ENCODE measurements around the gene HPCAL4. TPM values are rescaled to one million over a fixed set of nuclear protein-coding genes. Genes with fewer than 3 reads are reported as not detected.

The HPCAL4 gene
- total RNA-seq, 2 donors from 2014 or later: not detected

- no peak for DNase-seq
- peaks cover 3% of the 10 kb centered on the region for H3K9me3 Mint-ChIP-seq
- H3K4me1 Mint-ChIP-seq: no peaks in the 10 kb centered on the region
- H3K36me3 ChIP-seq (ENCODE audit: control insufficient read depth, insufficient read depth, low read length): no peaks in the 10 kb centered on the region
- no peaks in the 10 kb centered on the region for H3K36me3 Mint-ChIP-seq (ENCODE audit: low read depth)
- H3K27me3 ChIP-seq (ENCODE audit: control insufficient read depth, insufficient read depth, low read length, poor library complexity, severe bottlenecking): peaks cover 96% of the 10 kb centered on the region
- 75 to 79% methylated on average over 4 of the region's 4 CpGs for WGBS, 2 experiments (ENCODE audit: insufficient coverage in 1 of 2, insufficient read length in 1 of 2)
- H3K4me3 Mint-ChIP-seq: no peak overlapping the region
- H3K27ac Mint-ChIP-seq: no peak overlapping the region
- no peak for TF ChIP-seq CTCF (conservative IDR thresholded peaks at IDR 0.05)
- no peak overlapping the region for H3K9ac ChIP-seq (ENCODE audit: extremely low read depth, low read length, poor library complexity, severe bottlenecking)
- no peak overlapping the region for H3K27ac ChIP-seq (ENCODE audit: low read depth, low read length)
- peaks cover 98% of the 10 kb centered on the region for H3K27me3 Mint-ChIP-seq (ENCODE audit: insufficient read depth)
- no peak overlapping the region for H3K4me3 ChIP-seq (ENCODE audit: low read length)
- H3K9me3 ChIP-seq (ENCODE audit: control insufficient read depth, low read length): no peaks in the 10 kb centered on the region
- H3K4me1 ChIP-seq (ENCODE audit: control insufficient read depth, insufficient read depth, low read length): no peaks in the 10 kb centered on the region
Observed at GRCh38 chr1:39680751-39681150, 10.5 kb downstream of the HPCAL4 start.

DNA sequence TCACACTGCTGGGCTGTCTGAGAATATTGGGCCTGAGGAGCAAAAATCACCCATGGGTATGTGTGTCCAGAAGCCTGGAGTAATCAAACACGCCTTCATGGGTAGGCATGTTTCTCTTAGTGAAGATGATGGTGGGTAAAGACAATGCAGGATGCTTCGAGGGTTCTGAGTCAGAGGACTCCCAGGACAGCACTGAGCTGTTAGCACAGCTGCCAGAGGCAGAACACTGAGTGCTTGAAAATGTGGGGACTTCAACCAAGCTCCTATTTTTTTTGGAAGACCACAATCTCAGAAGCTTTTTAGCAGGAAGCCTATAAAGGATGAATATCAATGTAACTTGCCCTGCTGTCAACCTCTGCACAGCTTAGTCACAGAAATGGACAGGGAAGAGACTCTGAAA, 11.4 kb downstream of the HPCAL4 start:
- H3K4me1 Mint-ChIP-seq: no peaks in the 10 kb centered on the region
- WGBS, 2 experiments (ENCODE audit: insufficient coverage in 1 of 2, insufficient read length in 1 of 2): 17 to 56% methylated on average over 1 to 2 of the region's 2 CpGs
- peaks cover 98% of the 10 kb centered on the region for H3K27me3 Mint-ChIP-seq (ENCODE audit: insufficient read depth)
- Histone ChIP-seq H3K9ac (ENCODE audit: extremely low read depth, low read length, poor library complexity, severe bottlenecking) (no peak overlapping the region), H3K4me3 (ENCODE audit: low read length) (no peak overlapping the region), H3K27me3 (ENCODE audit: control insufficient read depth, insufficient read depth, low read length, poor library complexity, severe bottlenecking) (peaks cover 97% of the 10 kb centered on the region), H3K27ac (ENCODE audit: low read depth, low read length) (no peak overlapping the region), H3K36me3 (ENCODE audit: control insufficient read depth, insufficient read depth, low read length) (no peaks in the 10 kb centered on the region), H3K9me3 (ENCODE audit: control insufficient read depth, low read length) (no peaks in the 10 kb centered on the region), H3K4me1 (ENCODE audit: control insufficient read depth, insufficient read depth, low read length) (no peaks in the 10 kb centered on the region)
- H3K36me3 Mint-ChIP-seq (ENCODE audit: low read depth): no peaks in the 10 kb centered on the region
- DNase-seq: no peak
- peaks cover 3% of the 10 kb centered on the region for H3K9me3 Mint-ChIP-seq
- no peak for TF ChIP-seq CTCF (conservative IDR thresholded peaks at IDR 0.05)
- no peak overlapping the region for H3K27ac Mint-ChIP-seq
- H3K4me3 Mint-ChIP-seq: no peak overlapping the region

- H3K9me3 Mint-ChIP-seq: no peaks in the 10 kb centered on the region
- H3K27me3 Mint-ChIP-seq (ENCODE audit: insufficient read depth): peaks cover 99% of the 10 kb centered on the region
- H3K36me3 Mint-ChIP-seq (ENCODE audit: low read depth): no peaks in the 10 kb centered on the region
Observed at GRCh38 chr1:39678889-39679288, 12.3 kb downstream of the HPCAL4 start.

More at GRCh38 chr1:39678889-39679288, 12.3 kb downstream of the HPCAL4 start:
- DNase-seq: no peak
- Mint-ChIP-seq H3K4me1 (no peaks in the 10 kb centered on the region), H3K27ac (no peak overlapping the region), H3K4me3 (no peak overlapping the region)
- H3K4me3 ChIP-seq (ENCODE audit: low read length): no peak overlapping the region
- H3K36me3 ChIP-seq (ENCODE audit: control insufficient read depth, insufficient read depth, low read length): no peaks in the 10 kb centered on the region
- H3K9ac ChIP-seq (ENCODE audit: extremely low read depth, low read length, poor library complexity, severe bottlenecking): no peak overlapping the region
- peaks cover 99% of the 10 kb centered on the region for H3K27me3 ChIP-seq (ENCODE audit: control insufficient read depth, insufficient read depth, low read length, poor library complexity, severe bottlenecking)
- H3K27ac ChIP-seq (ENCODE audit: low read depth, low read length): no peak overlapping the region
- 50% methylated on average over 2 of the region's 2 CpGs; no CpG with 5 or more reads in 1 of the 2 experiments for WGBS, 2 experiments (ENCODE audit: insufficient coverage in 1 of 2, insufficient read length in 1 of 2)
- H3K9me3 ChIP-seq (ENCODE audit: control insufficient read depth, low read length): no peaks in the 10 kb centered on the region
- H3K4me1 ChIP-seq (ENCODE audit: control insufficient read depth, insufficient read depth, low read length): no peaks in the 10 kb centered on the region
- no peak for TF ChIP-seq CTCF (conservative IDR thresholded peaks at IDR 0.05)
